ENCODE data around the gene PIK3R2.

DNA sequence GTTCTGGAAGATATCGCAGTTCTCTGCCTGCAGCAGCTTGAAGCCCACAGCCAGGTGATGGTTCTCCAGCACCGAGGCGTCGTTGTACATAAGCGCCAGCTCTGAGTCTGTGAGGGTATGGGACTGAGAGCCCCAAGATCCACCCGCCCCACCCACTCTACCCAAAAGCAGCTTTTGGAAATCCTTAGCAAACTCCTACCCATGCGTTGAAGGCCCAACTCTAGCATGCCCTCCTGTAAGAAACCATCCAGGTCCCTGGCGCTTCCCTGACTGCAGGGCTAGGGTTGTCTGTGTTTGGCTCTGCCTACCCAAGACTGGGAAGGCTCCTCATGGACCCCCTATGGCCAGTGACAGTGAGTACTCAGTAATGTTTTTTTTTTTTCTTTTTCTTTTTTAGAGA, 63.8 kb downstream of the PIK3R2 start:
- TF ChIP-seq, protein P1, sequence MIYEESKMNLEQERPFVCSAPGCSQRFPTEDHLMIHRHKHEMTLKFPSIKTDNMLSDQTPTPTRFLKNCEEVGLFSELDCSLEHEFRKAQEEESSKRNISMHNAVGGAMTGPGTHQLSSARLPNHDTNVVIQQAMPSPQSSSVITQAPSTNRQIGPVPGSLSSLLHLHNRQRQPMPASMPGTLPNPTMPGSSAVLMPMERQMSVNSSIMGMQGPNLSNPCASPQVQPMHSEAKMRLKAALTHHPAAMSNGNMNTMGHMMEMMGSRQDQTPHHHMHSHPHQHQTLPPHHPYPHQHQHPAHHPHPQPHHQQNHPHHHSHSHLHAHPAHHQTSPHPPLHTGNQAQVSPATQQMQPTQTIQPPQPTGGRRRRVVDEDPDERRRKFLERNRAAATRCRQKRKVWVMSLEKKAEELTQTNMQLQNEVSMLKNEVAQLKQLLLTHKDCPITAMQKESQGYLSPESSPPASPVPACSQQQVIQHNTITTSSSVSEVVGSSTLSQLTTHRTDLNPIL (CRISPR knock-in tag; IDR thresholded peaks at IDR 0.05; ENCODE audit: low read depth): no peak
- TF ChIP-seq CSDC2 (CRISPR knock-in tag; IDR thresholded peaks at IDR 0.05) (no peak), ZNF70 (CRISPR knock-in tag; IDR thresholded peaks at IDR 0.05) (no peak), ARNTL (CRISPR knock-in tag; IDR thresholded peaks at IDR 0.05; ENCODE audit: borderline replicate concordance, low read depth) (no peak), GLIS3 (CRISPR knock-in tag; IDR thresholded peaks at IDR 0.05) (no peak), ZFP30 (CRISPR knock-in tag; IDR thresholded peaks at IDR 0.05) (no peak), ISL1 (CRISPR knock-in tag; IDR thresholded peaks at IDR 0.05) (no peak), RARB (CRISPR knock-in tag; IDR thresholded peaks at IDR 0.05) (no peak)
- TF ChIP-seq, protein P2, sequence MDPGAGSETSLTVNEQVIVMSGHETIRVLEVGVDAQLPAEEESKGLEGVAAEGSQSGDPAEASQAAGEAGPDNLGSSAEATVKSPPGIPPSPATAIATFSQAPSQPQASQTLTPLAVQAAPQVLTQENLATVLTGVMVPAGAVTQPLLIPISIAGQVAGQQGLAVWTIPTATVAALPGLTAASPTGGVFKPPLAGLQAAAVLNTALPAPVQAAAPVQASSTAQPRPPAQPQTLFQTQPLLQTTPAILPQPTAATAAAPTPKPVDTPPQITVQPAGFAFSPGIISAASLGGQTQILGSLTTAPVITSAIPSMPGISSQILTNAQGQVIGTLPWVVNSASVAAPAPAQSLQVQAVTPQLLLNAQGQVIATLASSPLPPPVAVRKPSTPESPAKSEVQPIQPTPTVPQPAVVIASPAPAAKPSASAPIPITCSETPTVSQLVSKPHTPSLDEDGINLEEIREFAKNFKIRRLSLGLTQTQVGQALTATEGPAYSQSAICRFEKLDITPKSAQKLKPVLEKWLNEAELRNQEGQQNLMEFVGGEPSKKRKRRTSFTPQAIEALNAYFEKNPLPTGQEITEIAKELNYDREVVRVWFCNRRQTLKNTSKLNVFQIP (CRISPR knock-in tag; IDR thresholded peaks at IDR 0.05; ENCODE audit: borderline replicate concordance, low read depth): no peak
- TF ChIP-seq, protein P3, sequence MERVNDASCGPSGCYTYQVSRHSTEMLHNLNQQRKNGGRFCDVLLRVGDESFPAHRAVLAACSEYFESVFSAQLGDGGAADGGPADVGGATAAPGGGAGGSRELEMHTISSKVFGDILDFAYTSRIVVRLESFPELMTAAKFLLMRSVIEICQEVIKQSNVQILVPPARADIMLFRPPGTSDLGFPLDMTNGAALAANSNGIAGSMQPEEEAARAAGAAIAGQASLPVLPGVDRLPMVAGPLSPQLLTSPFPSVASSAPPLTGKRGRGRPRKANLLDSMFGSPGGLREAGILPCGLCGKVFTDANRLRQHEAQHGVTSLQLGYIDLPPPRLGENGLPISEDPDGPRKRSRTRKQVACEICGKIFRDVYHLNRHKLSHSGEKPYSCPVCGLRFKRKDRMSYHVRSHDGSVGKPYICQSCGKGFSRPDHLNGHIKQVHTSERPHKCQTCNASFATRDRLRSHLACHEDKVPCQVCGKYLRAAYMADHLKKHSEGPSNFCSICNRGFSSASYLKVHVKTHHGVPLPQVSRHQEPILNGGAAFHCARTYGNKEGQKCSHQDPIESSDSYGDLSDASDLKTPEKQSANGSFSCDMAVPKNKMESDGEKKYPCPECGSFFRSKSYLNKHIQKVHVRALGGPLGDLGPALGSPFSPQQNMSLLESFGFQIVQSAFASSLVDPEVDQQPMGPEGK (CRISPR knock-in tag; IDR thresholded peaks at IDR 0.05; ENCODE audit: borderline replicate concordance): no peak
